ENCODE results near the gene FLAD1. TPM values are rescaled to one million over a fixed set of nuclear protein-coding genes. Genes with fewer than 3 reads are reported as not detected.
"Not testable (repeated sequence)": the region's sequence is repeated elsewhere in the genome, so short reads cannot be mapped to it uniquely, and the experiment has no call there.

The FLAD1 gene
- total RNA-seq, 2 experiments from 2014 or later, result 48.2 to 63.7 TPM

GRCh38 chr1:154974102-154974807, 8.9 kb upstream of the FLAD1 start, which contains the start of gene CKS1B:
TSS of gene CKS1B (plus strand) at chr1:154974681. CDS start at chr1:154974746, 65 bp downstream.
- Mint-ChIP-seq H3K9me3 (ENCODE audit: low read depth) (no peaks in the 10 kb centered on the region), H3K27me3 (no peaks in the 10 kb centered on the region), H3K4me3 (no peak within 1 kb of the TSS), H3K4me1 (peaks cover 38% of the 10 kb centered on the region), H3K36me3 (peaks cover 17% of the 10 kb centered on the region), H3K27ac (no peak within 1 kb of the TSS)
- peak; percentile 89 for ATAC-seq
- CTCF ChIA-PET, result interaction anchor here (0.8 to 7.0 kb wide), 13 partner anchors 9 to 117 kb away, joined by 3 to 32 read pairs (median 9); partner anchors contain the start of genes ADAM15, FLAD1, LENEP and PBXIP1
- peak; percentile 98 for DNase-seq

GRCh38 chr1:154974808-154975408, 8.2 kb upstream of the FLAD1 start:
- peak; percentile 97 for DNase-seq
- Mint-ChIP-seq H3K27ac (no peak overlapping the region), H3K4me3 (no peak overlapping the region), H3K4me1 (peaks cover 36% of the 10 kb centered on the region), H3K36me3 (peaks cover 21% of the 10 kb centered on the region), H3K9me3 (ENCODE audit: low read depth) (no peaks in the 10 kb centered on the region), H3K27me3 (no peaks in the 10 kb centered on the region)
- peak; percentile 57 for ATAC-seq
- CTCF ChIA-PET, result interaction anchor here (1.1 to 7.0 kb wide), 8 partner anchors 8 to 116 kb away, joined by 3 to 32 read pairs (median 12); partner anchors contain the start of genes ADAM15, FLAD1 and PBXIP1

DNA sequence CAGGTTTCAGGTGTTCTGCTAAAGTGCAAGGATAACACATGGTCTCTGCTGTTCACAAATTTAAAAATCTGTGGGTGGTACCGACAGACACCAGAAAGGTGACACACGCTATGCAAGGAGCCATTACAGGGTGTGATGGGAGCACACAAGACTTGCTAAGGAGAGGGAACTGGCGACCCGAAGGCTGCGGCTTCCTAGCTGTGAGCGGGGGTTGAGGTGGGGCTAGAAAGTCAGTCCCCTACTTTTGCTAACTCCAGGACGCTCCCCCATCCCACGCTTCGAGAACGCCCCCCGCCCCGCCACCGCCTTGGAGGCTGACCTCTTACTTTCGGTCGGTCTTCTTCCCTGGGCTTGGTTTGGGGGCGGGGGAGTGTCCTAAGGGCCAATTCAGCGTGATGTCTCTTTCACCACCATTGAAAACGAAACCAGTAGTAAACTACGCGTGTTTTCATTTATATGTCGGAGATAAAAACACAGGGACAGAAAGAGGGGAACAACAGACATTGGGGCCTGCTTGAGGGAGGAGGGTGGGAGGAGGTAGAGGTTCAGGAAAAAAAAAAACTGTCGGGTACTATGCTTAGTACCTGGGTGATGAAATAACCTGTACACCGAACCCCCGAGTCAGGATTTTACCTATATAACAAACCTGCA, 7.6 kb upstream of the FLAD1 start:
- Mint-ChIP-seq H3K4me1 (peaks cover 36% of the 10 kb centered on the region), H3K27me3 (no peaks in the 10 kb centered on the region), H3K9me3 (ENCODE audit: low read depth) (no peaks in the 10 kb centered on the region), H3K4me3 (no peak overlapping the region), H3K36me3 (peaks cover 24% of the 10 kb centered on the region), H3K27ac (no peak overlapping the region)
- peak; percentile 2 for ATAC-seq
- DNase-seq, result peak; percentile 79
- CTCF ChIA-PET, result interaction anchor here (1.4 to 7.0 kb wide), 4 partner anchors 8 to 116 kb away, joined by 5 to 32 read pairs (median 16); partner anchors contain the start of genes FLAD1 and PBXIP1

GRCh38 chr1:154977762-154978161, 5.4 kb upstream of the FLAD1 start:
- DNase-seq; H3K4me3 Mint-ChIP-seq; ATAC-seq; H3K9me3 Mint-ChIP-seq (ENCODE audit: low read depth); H3K27me3 Mint-ChIP-seq: not testable (repeated sequence)
- H3K27ac Mint-ChIP-seq, result peak overlapping the region; percentile 27
- CTCF ChIA-PET, result interaction anchor here (0.8 to 7.0 kb wide), 3 partner anchors 17 to 73 kb away, joined by 3 to 32 read pairs (median 5); partner anchors contain the start of gene ADAM15
- H3K36me3 Mint-ChIP-seq, result peaks cover 31% of the 10 kb centered on the region
- H3K4me1 Mint-ChIP-seq, result peaks cover 21% of the 10 kb centered on the region

GRCh38 chr1:154978360-154978759, 4.8 kb upstream of the FLAD1 start:
- no peak for ATAC-seq
- H3K4me1 Mint-ChIP-seq, result peaks cover 18% of the 10 kb centered on the region
- H3K27me3 Mint-ChIP-seq, result no peaks in the 10 kb centered on the region
- CTCF ChIA-PET, result interaction anchor here (1.7 to 7.0 kb wide), 3 partner anchors 21 to 73 kb away, joined by 5 to 32 read pairs (median 6); partner anchors contain the start of gene ADAM15
- no peaks in the 10 kb centered on the region for H3K9me3 Mint-ChIP-seq (ENCODE audit: low read depth)
- no peak for DNase-seq
- no peak overlapping the region for H3K4me3 Mint-ChIP-seq
- H3K36me3 Mint-ChIP-seq, result peaks cover 31% of the 10 kb centered on the region
- H3K27ac Mint-ChIP-seq, result no peak overlapping the region

DNA sequence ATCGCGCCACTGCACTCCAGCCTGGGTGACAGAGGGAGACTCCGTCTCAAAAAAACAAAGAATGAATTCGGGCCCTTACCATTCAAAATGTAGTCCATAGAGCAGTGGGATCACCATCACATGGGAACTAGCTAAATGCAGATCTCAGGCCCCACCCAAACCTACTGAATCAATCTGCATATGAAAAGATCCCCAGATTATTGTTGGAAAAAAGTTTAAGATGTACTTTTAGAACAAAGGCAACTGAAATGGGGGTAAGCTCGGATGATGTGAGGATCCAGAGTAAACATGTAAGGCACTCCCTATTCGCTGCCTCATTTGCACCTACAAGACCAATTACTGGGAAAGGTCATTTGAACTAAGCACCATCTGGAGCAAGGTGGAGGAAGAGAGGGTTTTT, 803 bp upstream of the FLAD1 start:
- H3K9me3 Mint-ChIP-seq (ENCODE audit: low read depth), result no peaks in the 10 kb centered on the region
- no peak overlapping the region for H3K27ac Mint-ChIP-seq
- CTCF ChIA-PET, result interaction anchor here (1.1 to 7.1 kb wide), 11 partner anchors 8 to 423 kb away, joined by 3 to 129 read pairs (median 7); partner anchors contain the start of genes ADAM15, CKS1B, LENEP and PMVK
- peaks cover 29% of the 10 kb centered on the region for H3K4me1 Mint-ChIP-seq
- H3K36me3 Mint-ChIP-seq, result peaks cover 31% of the 10 kb centered on the region
- ATAC-seq (no peak), DNase-seq (no peak)
- H3K27me3 Mint-ChIP-seq, result no peaks in the 10 kb centered on the region
- no peak overlapping the region for H3K4me3 Mint-ChIP-seq

DNA sequence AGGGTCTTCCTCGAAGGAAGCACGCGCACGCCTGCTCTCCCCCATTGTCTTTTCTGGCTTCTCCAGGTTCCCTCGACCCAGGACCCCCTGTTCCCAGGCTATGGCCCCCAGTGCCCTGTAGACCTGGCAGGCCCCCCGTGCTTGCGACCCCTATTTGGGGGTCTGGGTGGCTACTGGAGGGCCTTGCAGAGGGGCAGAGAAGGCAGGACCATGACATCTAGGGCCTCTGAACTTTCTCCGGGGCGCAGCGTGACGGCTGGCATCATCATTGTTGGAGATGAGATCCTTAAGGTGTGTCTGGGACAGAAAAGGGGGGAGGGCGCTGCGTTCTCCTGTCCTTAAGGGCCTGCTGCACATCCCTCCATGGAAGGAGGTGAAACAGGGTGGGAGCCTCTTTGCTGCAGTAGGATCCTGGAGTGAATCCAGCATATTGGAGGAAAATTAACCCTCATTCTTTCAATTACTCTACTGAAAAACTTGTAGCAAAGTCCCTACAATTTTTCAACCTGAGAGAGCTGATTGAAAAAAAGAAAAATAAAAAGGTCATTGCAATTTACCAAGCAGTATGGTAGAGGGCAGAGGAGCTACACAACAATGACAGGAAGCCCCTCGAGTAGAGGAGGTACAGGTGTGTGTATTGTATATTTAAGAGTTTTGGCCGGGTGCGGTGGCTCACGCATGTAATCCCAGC, 777 bp downstream of the FLAD1 start:
- peaks cover 32% of the 10 kb centered on the region for H3K36me3 Mint-ChIP-seq
- no peak overlapping the region for H3K27ac Mint-ChIP-seq
- H3K4me1 Mint-ChIP-seq, result peaks cover 25% of the 10 kb centered on the region
- H3K4me3 Mint-ChIP-seq, result no peak overlapping the region
- no peaks in the 10 kb centered on the region for H3K27me3 Mint-ChIP-seq
- no peak for ATAC-seq
- no peak for DNase-seq
- CTCF ChIA-PET, result interaction anchor here (1.0 to 7.1 kb wide), 23 partner anchors 9 to 424 kb away, joined by 3 to 129 read pairs (median 4); partner anchors contain the start of genes ADAM15, CKS1B, KRTCAP2 and LENEP
- no peaks in the 10 kb centered on the region for H3K9me3 Mint-ChIP-seq (ENCODE audit: low read depth)

GRCh38 chr1:154986736-154987135, 3.6 kb downstream of the FLAD1 start:
- CTCF ChIA-PET, result interaction anchor here (1.5 to 7.1 kb wide), 3 partner anchors 10 to 37 kb away, joined by 3 to 129 read pairs (median 27); no protein-coding TSS in a partner anchor
- not testable (repeated sequence) for H3K27ac Mint-ChIP-seq; H3K9me3 Mint-ChIP-seq (ENCODE audit: low read depth); H3K4me3 Mint-ChIP-seq; H3K27me3 Mint-ChIP-seq; DNase-seq; ATAC-seq
- Mint-ChIP-seq H3K36me3 (peaks cover 22% of the 10 kb centered on the region), H3K4me1 (peaks cover 26% of the 10 kb centered on the region)

GRCh38 chr1:154987326-154987725, 4.2 kb downstream of the FLAD1 start:
- CTCF ChIA-PET, result interaction anchor here (0.7 to 7.1 kb wide), 6 partner anchors 10 to 180 kb away, joined by 3 to 129 read pairs (median 6); no protein-coding TSS in a partner anchor
- ATAC-seq (no peak), DNase-seq (no peak)
- Mint-ChIP-seq H3K9me3 (ENCODE audit: low read depth) (no peaks in the 10 kb centered on the region), H3K27me3 (no peaks in the 10 kb centered on the region), H3K4me3 (no peak overlapping the region), H3K4me1 (peaks cover 24% of the 10 kb centered on the region), H3K36me3 (peaks cover 21% of the 10 kb centered on the region), H3K27ac (no peak overlapping the region)

DNA sequence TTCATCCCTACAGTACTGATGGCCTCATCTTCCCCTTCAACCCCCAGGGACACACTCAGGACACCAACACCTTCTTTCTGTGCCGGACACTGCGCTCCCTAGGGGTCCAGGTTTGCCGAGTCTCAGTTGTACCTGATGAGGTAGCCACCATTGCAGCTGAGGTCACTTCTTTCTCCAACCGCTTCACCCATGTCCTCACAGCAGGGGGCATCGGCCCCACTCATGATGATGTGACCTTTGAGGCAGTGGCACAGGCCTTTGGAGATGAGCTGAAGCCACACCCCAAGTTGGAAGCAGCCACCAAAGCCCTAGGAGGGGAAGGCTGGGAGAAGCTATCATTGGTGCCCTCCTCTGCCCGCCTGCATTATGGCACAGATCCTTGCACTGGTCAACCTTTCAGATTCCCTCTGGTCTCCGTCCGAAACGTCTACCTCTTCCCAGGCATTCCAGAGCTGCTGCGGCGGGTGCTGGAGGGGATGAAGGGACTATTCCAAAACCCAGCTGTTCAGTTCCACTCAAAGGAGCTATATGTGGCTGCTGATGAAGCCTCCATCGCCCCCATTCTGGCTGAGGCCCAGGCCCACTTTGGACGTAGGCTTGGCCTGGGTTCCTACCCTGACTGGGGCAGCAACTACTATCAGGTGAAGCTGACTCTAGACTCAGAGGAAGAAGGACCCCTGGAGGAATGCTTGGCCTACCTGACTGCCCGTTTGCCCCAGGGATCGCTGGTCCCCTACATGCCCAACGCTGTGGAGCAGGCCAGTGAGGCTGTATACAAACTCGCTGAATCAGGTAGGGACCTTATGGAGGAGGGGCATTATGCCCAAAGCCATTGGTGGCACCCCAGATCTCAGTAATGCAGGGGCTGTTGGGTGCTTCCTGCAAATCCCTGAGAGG, 5.2 kb downstream of the FLAD1 start:
- Mint-ChIP-seq H3K4me3 (no peak overlapping the region), H3K36me3 (peaks cover 20% of the 10 kb centered on the region), H3K4me1 (peaks cover 24% of the 10 kb centered on the region), H3K9me3 (ENCODE audit: low read depth) (no peaks in the 10 kb centered on the region), H3K27ac (no peak overlapping the region), H3K27me3 (no peaks in the 10 kb centered on the region)
- no peak for DNase-seq
- CTCF ChIA-PET, result interaction anchor here (0.7 to 7.1 kb wide), 6 partner anchors 9 to 179 kb away, joined by 3 to 129 read pairs (median 6); no protein-coding TSS in a partner anchor
- no peak for ATAC-seq

DNA sequence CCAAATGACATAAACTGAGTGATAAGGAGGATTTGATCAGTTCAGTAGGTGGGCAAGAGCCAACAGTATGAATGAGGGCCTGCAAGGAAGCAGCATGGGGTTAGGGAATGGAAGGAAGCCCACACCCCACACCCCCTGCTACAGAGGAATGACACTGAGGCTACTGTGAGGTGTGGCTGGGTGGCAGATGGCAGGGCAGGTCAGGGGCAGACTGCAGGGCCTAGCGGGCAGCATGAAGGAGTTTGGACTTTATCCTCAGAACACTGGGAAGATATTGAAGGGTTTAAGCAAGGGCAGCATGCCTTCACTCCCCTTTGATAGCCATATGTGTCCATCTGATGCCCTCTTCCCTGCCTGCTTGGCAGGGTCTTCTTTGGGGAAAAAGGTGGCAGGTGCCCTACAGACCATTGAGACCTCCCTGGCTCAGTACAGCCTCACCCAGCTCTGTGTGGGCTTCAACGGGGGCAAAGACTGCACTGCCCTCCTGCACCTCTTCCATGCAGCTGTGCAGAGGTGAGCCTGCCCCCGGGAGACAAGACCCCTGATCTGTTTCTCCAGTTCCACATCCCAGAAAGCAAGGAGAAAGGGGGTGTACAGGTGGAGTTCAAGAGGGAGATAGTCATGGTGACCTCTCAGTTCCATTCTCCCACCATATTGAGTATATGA, 6.2 kb downstream of the FLAD1 start:
- H3K27ac Mint-ChIP-seq, result no peak overlapping the region
- H3K4me3 Mint-ChIP-seq, result no peak overlapping the region
- ATAC-seq (no peak), DNase-seq (no peak)
- H3K36me3 Mint-ChIP-seq, result peaks cover 20% of the 10 kb centered on the region
- H3K27me3 Mint-ChIP-seq, result no peaks in the 10 kb centered on the region
- CTCF ChIA-PET, result interaction anchor here (1.1 to 4.0 kb wide), 3 partner anchors 10 to 72 kb away, joined by 3 to 27 read pairs (median 8); no protein-coding TSS in a partner anchor
- peaks cover 19% of the 10 kb centered on the region for H3K4me1 Mint-ChIP-seq
- H3K9me3 Mint-ChIP-seq (ENCODE audit: low read depth), result no peaks in the 10 kb centered on the region

All from activated CD8-positive, alpha-beta memory T cell treated with anti-CD3 and anti-CD28 coated beads, Interleukin-2, amount 10 ng/mL, durations not matched to agents 7 days and 5 days (primary cell).